CD4-positive, alpha-beta T cell treated with Interleukin-15 for 1 hour (primary cell): ENCODE results near the gene GOLPH3.
"Not testable (repeated sequence)": the region's sequence is repeated elsewhere in the genome, so short reads cannot be mapped to it uniquely, and the experiment has no call there.

Experiments
- DNase-seq: peaks from one replicate; pipeline ENCODE4 v3.0.0-alpha.2; 2020

Gene GOLPH3

GRCh38 chr5:32174011-32174870 is at the start of gene GOLPH3:
Gene GOLPH3 (minus strand): TSS chr5:32174319. CDS start chr5:32174034, 285 bp downstream.
- peak; percentile 90 for DNase-seq

GRCh38 chr5:32222723-32223470 is 48.8 kb upstream of the GOLPH3 start:
- no peak for DNase-seq

- DNase-seq, result no peak
Measured at GRCh38 chr5:32217886-32218396, 43.8 kb upstream of the GOLPH3 start.

GRCh38 chr5:32214344-32214743 is 40.2 kb upstream of the GOLPH3 start:
- DNase-seq, result not testable (repeated sequence)

GRCh38 chr5:32210151-32210550 is 36.0 kb upstream of the GOLPH3 start:
- DNase-seq, result no peak

GRCh38 chr5:32208837-32209236 is 34.7 kb upstream of the GOLPH3 start:
- DNase-seq, result not testable (repeated sequence)

GRCh38 chr5:32207355-32207634 is 33.2 kb upstream of the GOLPH3 start:
- peak; percentile 21 for DNase-seq

GRCh38 chr5:32206509-32207354 is 32.6 kb upstream of the GOLPH3 start:
- no peak for DNase-seq

- no peak for DNase-seq
Measured at GRCh38 chr5:32206053-32206452, 31.9 kb upstream of the GOLPH3 start.

GRCh38 chr5:32202394-32202793 is 28.3 kb upstream of the GOLPH3 start:
- no peak for DNase-seq

GRCh38 chr5:32201122-32201753 is 27.1 kb upstream of the GOLPH3 start:
- DNase-seq, result no peak

- DNase-seq, result no peak
Measured at GRCh38 chr5:32197032-32197431, 22.9 kb upstream of the GOLPH3 start.

- no peak for DNase-seq
Measured at GRCh38 chr5:32195265-32195664, 21.1 kb upstream of the GOLPH3 start.

GRCh38 chr5:32193591-32193990 is 19.5 kb upstream of the GOLPH3 start:
- DNase-seq, result peak; percentile 37

- no peak for DNase-seq
Measured at GRCh38 chr5:32190095-32190494, 16.0 kb upstream of the GOLPH3 start.

GRCh38 chr5:32187675-32188074 is 13.6 kb upstream of the GOLPH3 start:
- no peak for DNase-seq

- no peak for DNase-seq
Measured at GRCh38 chr5:32182463-32183063, 8.4 kb upstream of the GOLPH3 start.

- DNase-seq, result peak; percentile 39
Measured at GRCh38 chr5:32173267-32174010, 680 bp downstream of the GOLPH3 start.

GRCh38 chr5:32172923-32173266 is 1.2 kb downstream of the GOLPH3 start:
- DNase-seq, result no peak

GRCh38 chr5:32172186-32172911 is 1.8 kb downstream of the GOLPH3 start:
- DNase-seq, result not testable (repeated sequence)
